ENCODE results near the gene ZNF148. TPM values are rescaled to one million over a fixed set of nuclear protein-coding genes. Genes with fewer than 3 reads are reported as not detected.

The ZNF148 gene, protein sequence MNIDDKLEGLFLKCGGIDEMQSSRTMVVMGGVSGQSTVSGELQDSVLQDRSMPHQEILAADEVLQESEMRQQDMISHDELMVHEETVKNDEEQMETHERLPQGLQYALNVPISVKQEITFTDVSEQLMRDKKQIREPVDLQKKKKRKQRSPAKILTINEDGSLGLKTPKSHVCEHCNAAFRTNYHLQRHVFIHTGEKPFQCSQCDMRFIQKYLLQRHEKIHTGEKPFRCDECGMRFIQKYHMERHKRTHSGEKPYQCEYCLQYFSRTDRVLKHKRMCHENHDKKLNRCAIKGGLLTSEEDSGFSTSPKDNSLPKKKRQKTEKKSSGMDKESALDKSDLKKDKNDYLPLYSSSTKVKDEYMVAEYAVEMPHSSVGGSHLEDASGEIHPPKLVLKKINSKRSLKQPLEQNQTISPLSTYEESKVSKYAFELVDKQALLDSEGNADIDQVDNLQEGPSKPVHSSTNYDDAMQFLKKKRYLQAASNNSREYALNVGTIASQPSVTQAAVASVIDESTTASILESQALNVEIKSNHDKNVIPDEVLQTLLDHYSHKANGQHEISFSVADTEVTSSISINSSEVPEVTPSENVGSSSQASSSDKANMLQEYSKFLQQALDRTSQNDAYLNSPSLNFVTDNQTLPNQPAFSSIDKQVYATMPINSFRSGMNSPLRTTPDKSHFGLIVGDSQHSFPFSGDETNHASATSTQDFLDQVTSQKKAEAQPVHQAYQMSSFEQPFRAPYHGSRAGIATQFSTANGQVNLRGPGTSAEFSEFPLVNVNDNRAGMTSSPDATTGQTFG
- total RNA-seq (2022; extraction: Qiagen RNA extraction; ENCODE audit: low read depth), result 6.8 to 10.8 TPM (median 9.1 TPM) in 5 replicates

GRCh38 chr3:125374996-125375941 lies at the start of gene ZNF148:
Gene ZNF148, minus strand, starts transcription at chr3:125375325. Its CDS starts 61,685 bp downstream, at chr3:125313640.

GRCh38 chr3:125212509-125213363 lies 162.4 kb downstream of the ZNF148 start, which contains the start of gene SLC12A8:
Gene SLC12A8, minus strand, starts transcription at chr3:125212748. Its CDS starts 1,399 bp downstream, at chr3:125211349.

Other genes with a start within 250 kb of the ZNF148 start
- gene SLC12A8, start 162.6 kb downstream of the ZNF148 start, total RNA-seq (2022; extraction: Qiagen RNA extraction; ENCODE audit: low read depth), result 1.6 to 2.0 TPM (median 1.6 TPM) in 5 replicates
- gene SNX4, start 144.9 kb upstream of the ZNF148 start, total RNA-seq (2022; extraction: Qiagen RNA extraction; ENCODE audit: low read depth), result 19.4 to 26.4 TPM (median 23.5 TPM) in 5 replicates
- 5.4 to 8.1 TPM (median 7.5 TPM) in 5 replicates for gene OSBPL11, start 220.2 kb upstream of the ZNF148 start, total RNA-seq (2022; extraction: Qiagen RNA extraction; ENCODE audit: low read depth)